Endothelial cell of umbilical vein (primary cell): Measurements from ENCODE around the gene CACNA1C. TPM values are rescaled to one million over a fixed set of nuclear protein-coding genes. Genes with fewer than 3 reads are reported as not detected.

Experiments
- BruUV-seq: library from RNA; stranded (reverse); fragments of 400-500 nt; replicated peaks from 2 replicates; lab custom pipeline; 2021; lab: Mats Ljungman, UMichigan
- CTCF ChIA-PET: fragments of 300-600, 350-600 bp; sonication (Branson Sonifier 250); formaldehyde crosslinking; loops from one replicate; lab custom pipeline; 2021; ENCODE audit warnings: antibody characterized with exemption, inconsistent platforms; lab: Charles Lee
- POLR2A ChIA-PET: fragments of 300-600, 350-600 bp; sonication (Branson Sonifier 250); formaldehyde crosslinking; loops from one replicate; lab custom pipeline; 2021; ENCODE audit warnings: antibody characterized with exemption, inconsistent platforms; lab: Charles Lee
- DNase-seq: peaks from one replicate; pipeline ENCODE4 v3.0.0-alpha.2; 2011; ENCODE audit warnings: low read depth, low spot score
- FAIRE-seq: peaks from 2 replicates; lab custom pipeline; 2011; peaks lifted over from hg19 to GRCh38; lab: Jason Lieb, UNC
- H2AFZ ChIP-seq: 2 replicates; pipeline ENCODE4 v1.6.0; 2012; ENCODE audit warnings: low read depth, low read length, control low read depth, inconsistent platforms
- H3K27ac ChIP-seq: 2 replicates; pipeline ENCODE4 v1.5.1; 2011; ENCODE audit warnings: low read depth, mild to moderate bottlenecking, control low read depth, low read length, moderate library complexity; ENCODE audit not compliant: insufficient read depth
- H3K27me3 ChIP-seq, 2 experiments: 2 replicates each; pipeline versions ENCODE4 v1.6.0 to v1.6.1; 2011; ENCODE audit warnings: low read length in 2 of 2, mixed read lengths in 1 of 2; ENCODE audit not compliant: control insufficient read depth in 2 of 2, insufficient read depth in 2 of 2
- H3K36me3 ChIP-seq, 2 experiments: 2 replicates in 1 of 2; 3 replicates in 1 of 2; pipeline ENCODE4 v1.5.1; 2011; ENCODE audit warnings: low read length in 2 of 2, mild to moderate bottlenecking in 1 of 2, moderate library complexity in 1 of 2; ENCODE audit not compliant: control insufficient read depth in 2 of 2, insufficient read depth in 2 of 2; ENCODE audit errors: extremely low read depth in 1 of 2
- H3K4me1 ChIP-seq: 3 replicates; pipeline ENCODE4 v1.5.1; 2011; ENCODE audit warnings: mild to moderate bottlenecking, low read length; ENCODE audit not compliant: control insufficient read depth, insufficient read depth; ENCODE audit errors: extremely low read depth
- H3K4me2 ChIP-seq: 2 replicates; pipeline ENCODE4 v1.6.1; 2011; ENCODE audit warnings: low read length, control low read depth, mixed read lengths; ENCODE audit not compliant: insufficient read depth
- H3K4me3 ChIP-seq, 3 experiments: fragments of 200-600 bp in 1 of 3; sonication (generic), shearing (Covaris generic) in 1 of 3; replicated peaks in 1 of 3; 2 replicates each; pipeline ENCODE4 v1.5.1; 2011 to 2016; ENCODE audit warnings: control low read depth in 3 of 3, low read length in 3 of 3, mild to moderate bottlenecking in 2 of 3, inconsistent platforms in 1 of 3, low read depth in 1 of 3, moderate library complexity in 1 of 3; ENCODE audit not compliant: insufficient read depth in 1 of 3
- H3K79me2 ChIP-seq: 2 replicates; pipeline ENCODE4 v1.6.0; 2012; ENCODE audit warnings: low read length, inconsistent platforms; ENCODE audit not compliant: control insufficient read depth, insufficient read depth
- H3K9ac ChIP-seq: replicated peaks from 2 replicates; pipeline ENCODE3; 2011; ENCODE audit warnings: low read length, control low read depth; ENCODE audit not compliant: insufficient read depth; ENCODE audit errors: extremely low read depth
- H3K9me1 ChIP-seq: replicated peaks from 3 replicates; pipeline ENCODE4 v1.6.0; 2011; ENCODE audit warnings: mild to moderate bottlenecking, low read length; ENCODE audit not compliant: control insufficient read depth, insufficient read depth; ENCODE audit errors: extremely low read depth
- H3K9me3 ChIP-seq: replicated peaks from 2 replicates; pipeline ENCODE4 v1.5.1; 2012; ENCODE audit warnings: low read length, inconsistent platforms; ENCODE audit not compliant: control insufficient read depth, insufficient read depth
- H4K20me1 ChIP-seq: replicated peaks from 2 replicates; pipeline ENCODE3; 2011; ENCODE audit warnings: mild to moderate bottlenecking, low read length; ENCODE audit not compliant: control insufficient read depth, insufficient read depth; ENCODE audit errors: extremely low read depth
- CTCF ChIP-seq, 2 donors: IDR thresholded peaks; 1 replicate in 1 of 2; 2 replicates in 1 of 2; pipeline ENCODE4 v1.5.1; 2011; ENCODE audit warnings: low read length in 2 of 2, mild to moderate bottlenecking in 2 of 2, moderate library complexity in 2 of 2, control low read depth in 1 of 2, inconsistent platforms in 1 of 2, low read depth in 1 of 2; ENCODE audit not compliant: insufficient read depth in 1 of 2; ENCODE audit errors: extremely low read depth in 1 of 2
- EZH2 ChIP-seq: IDR thresholded peaks from 2 replicates; pipeline ENCODE4 v1.6.1; 2012; ENCODE audit warnings: borderline replicate concordance, low read depth, mild to moderate bottlenecking, moderate library complexity, low read length, inconsistent platforms; ENCODE audit not compliant: severe bottlenecking
- FOS ChIP-seq: IDR thresholded peaks from 2 replicates; pipeline ENCODE4 v1.6.1; 2011; ENCODE audit warnings: mild to moderate bottlenecking, low read length, moderate library complexity, borderline replicate concordance; ENCODE audit not compliant: insufficient read depth
- GATA2 ChIP-seq: IDR thresholded peaks from 2 replicates; pipeline ENCODE4 v1.7.0; 2011; ENCODE audit warnings: low read depth, mild to moderate bottlenecking, moderate library complexity, mixed read lengths, low read length; ENCODE audit not compliant: insufficient read length, insufficient read depth
- JUN ChIP-seq: IDR thresholded peaks from 2 replicates; pipeline ENCODE4 v1.6.1; 2011; ENCODE audit warnings: borderline replicate concordance, low read depth; ENCODE audit not compliant: insufficient read length, insufficient read depth
- MAX ChIP-seq: IDR thresholded peaks from 2 replicates; pipeline ENCODE4 v1.6.1; 2011; ENCODE audit not compliant: insufficient read depth, insufficient read length
- MYC ChIP-seq: IDR thresholded peaks from one replicate; pipeline ENCODE4 v1.6.1; 2011; ENCODE audit warnings: mild to moderate bottlenecking, low read depth, low read length
- POLR2A ChIP-seq: IDR thresholded peaks from 2 replicates; pipeline ENCODE4 v1.6.1; 2012; ENCODE audit warnings: low read depth, mild to moderate bottlenecking, control low read depth, low read length
- POLR2AphosphoS5 ChIP-seq: IDR thresholded peaks from 2 replicates; pipeline ENCODE4 v1.6.1; 2012; ENCODE audit warnings: low read depth, mild to moderate bottlenecking, control low read depth, low read length, moderate library complexity; ENCODE audit not compliant: insufficient read depth
- dilution Hi-C: fragments of 300-500 bp; cut with MboI; formaldehyde crosslinking; loops from one replicate; pipeline ENCODE4 v1.15.0; 2019; ENCODE audit warnings: low sequenced_read_pairs; ENCODE audit not compliant: extremely low pct_ligation_motif_present
- intact Hi-C: fragments of 100-400 bp; cut with micrococcal nuclease; formaldehyde crosslinking; loops from one replicate; pipeline ENCODE4 v1.10.0; 2022
- polyA plus RNA-seq, 4 experiments: library from polyadenylated mRNA; depleted of rRNA in 3 of 4; stranded (reverse) in 3 of 4; unstranded in 1 of 4; fragments of >200 nt; gene quantifications; 2 replicates each; pipeline versions ENCODE4 v1.2.1 to v1.2.3, GENCODE V29; 2011 to 2012; ENCODE audit warnings: missing spikeins in 1 of 4
- total RNA-seq: library from RNA; stranded (reverse); gene quantifications from 2 replicates; pipeline ENCODE4 v1.2.3, GENCODE V29; 2021

CACNA1C gene
- total and polyA plus RNA-seq, 2 donors (not counting 3 experiments of a cell fraction or from before 2014, with no cell fraction given) = not detected

DNA sequence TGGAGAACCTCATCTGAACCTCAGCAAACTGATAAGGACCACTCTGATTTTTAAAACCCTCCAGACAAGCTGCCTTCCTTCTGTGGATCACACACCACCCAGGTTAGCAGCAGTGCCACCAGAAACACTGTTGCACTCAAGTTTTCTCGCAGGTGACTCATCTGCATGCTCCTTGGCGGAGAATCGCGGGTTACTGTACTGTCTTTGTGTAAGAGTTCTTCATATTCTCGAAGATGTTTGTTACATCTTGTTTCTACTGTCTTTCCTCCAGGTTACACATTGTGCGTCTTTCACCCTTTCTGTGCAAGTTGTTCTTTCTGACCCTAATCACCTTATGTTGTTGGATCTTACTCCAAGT is 331.2 kb downstream of the CACNA1C start:
- Histone ChIP-seq H3K9me3 (no peaks in the 10 kb centered on the region), H4K20me1 (no peaks in the 10 kb centered on the region), H3K27me3 (no peaks in the 10 kb centered on the region), H3K4me3 (no peak overlapping the region), H3K4me1 (no peaks in the 10 kb centered on the region), H2AFZ (no peak overlapping the region), H3K27ac (no peak overlapping the region), H3K9me1 (no peaks in the 10 kb centered on the region), H3K4me2 (no peak overlapping the region), H3K36me3 (no peaks in the 10 kb centered on the region), H3K79me2 (no peaks in the 10 kb centered on the region), H3K9ac (no peak overlapping the region)
- ChIA-PET POLR2A (no interaction called here), CTCF (no interaction called here)
- intact Hi-C loops (no loop called here), dilution Hi-C loops (no loop called here)
- DNase-seq (no peak), FAIRE-seq (no peak)
- no TSS peak for BruUV-seq
- TF ChIP-seq POLR2A (no peak), MYC (no peak), JUN (no peak), MAX (no peak), FOS (no peak), GATA2 (no peak), CTCF (IDR thresholded peaks at IDR 0.05; ENCODE audit: extremely low read depth in 1 of 2, insufficient read depth in 1 of 2, low read depth in 1 of 2, low read length in 2 of 2) (no peak), POLR2AphosphoS5 (no peak), EZH2 (no peak)
